AG08396 (cell line): Measurements from ENCODE around the gene KRT76.

Experiments used
- DNase-seq: peaks from one replicate; pipeline ENCODE4 v3.0.0; 2012; ENCODE audit warnings: low spot score, mixed read lengths

The KRT76 gene

DNA sequence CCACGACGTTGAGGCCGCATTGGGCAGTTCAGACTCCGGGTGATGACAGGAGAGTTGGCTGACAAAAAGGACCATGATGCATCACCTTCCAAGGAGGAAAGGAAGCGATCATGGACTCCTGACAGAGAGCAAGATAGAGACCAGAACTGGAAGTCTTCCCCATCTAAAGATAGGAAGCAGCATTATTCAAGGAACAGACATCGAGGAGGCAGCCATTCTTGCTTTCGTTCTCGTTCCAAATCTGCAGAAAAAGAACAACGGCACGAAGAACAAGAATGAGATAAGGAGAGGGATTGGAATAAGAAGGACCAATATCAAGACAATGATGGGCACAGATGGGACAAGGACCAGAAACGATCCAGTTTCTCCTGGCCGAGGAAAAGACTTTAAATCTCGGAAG, 46.8 kb downstream of the KRT76 start:
- no peak for DNase-seq

DNA sequence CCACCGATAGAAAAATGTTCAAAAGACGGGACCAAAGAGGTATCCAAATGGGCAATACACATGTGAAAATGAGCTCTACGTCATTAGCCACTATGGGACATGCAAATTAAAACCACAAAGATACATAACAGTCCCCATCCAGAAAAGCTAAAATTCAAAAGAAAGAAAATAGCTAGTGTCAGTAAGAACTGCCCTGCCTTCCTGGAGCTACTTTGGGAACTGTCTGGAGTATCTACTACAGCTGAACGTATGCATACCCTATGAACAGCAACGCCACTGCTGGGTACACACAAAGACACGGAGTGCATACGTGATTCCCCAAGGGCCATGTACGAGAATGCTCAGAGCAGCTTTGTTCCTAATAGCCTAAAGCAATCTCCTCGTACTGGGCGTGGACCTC, 48.0 kb downstream of the KRT76 start:
- DNase-seq, result no peak

DNA sequence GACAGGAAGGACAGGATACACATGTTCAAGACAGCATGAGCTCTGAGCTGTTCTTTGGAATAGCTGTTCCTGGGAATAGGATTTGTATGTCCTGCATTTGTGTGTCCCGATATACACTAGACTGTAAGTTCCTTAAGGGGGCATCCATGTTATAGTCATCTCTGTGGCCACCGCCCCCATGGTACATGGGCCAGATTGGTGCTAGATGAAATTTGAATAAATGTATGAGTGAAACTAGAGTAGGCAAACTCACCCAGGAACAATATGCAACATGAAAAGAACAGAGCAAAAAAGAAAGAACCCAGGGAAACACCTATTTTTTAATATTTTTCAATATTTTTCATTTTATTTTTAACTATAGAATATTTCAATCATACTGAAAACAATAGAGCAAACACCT, 48.8 kb downstream of the KRT76 start:
- DNase-seq, result no peak

DNA sequence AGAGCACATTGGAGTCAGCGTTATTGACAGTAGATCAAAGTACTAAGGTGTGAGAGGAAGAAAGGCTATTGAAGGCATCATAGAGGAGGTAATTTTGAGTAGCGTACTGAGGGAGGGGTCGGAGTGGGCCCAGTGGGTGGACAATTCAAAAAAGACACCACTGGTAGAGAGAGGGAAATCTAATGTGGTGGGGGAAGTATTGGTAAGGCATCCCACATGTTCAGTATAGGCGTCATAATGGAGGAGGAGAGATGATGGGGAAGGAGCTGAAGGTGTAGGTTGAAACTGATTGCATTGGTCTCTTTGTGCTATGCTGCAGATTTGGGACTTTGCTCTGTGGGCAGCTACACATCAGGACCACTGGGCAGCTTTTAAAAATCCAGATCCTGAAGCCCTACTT, 50.1 kb downstream of the KRT76 start:
- no peak for DNase-seq

DNA sequence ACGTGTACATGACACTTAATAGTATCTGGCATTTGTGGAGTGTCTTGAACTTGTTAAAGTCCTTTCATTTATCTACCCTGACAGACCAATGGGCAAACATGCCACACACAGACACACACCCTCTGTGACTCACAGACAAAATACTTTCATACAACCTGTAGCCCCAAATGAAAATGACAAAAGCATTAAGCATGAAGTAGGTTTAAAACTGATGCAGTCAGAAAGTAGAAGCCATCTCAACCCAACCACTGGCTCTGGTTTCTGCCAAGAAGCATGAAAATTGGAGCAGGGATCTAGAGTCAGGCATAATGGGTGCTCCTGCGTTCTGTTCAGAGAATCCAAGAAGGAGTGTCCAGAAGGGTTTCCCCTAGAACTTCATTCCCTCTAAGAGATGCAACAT, 50.7 kb downstream of the KRT76 start:
- no peak for DNase-seq

DNA sequence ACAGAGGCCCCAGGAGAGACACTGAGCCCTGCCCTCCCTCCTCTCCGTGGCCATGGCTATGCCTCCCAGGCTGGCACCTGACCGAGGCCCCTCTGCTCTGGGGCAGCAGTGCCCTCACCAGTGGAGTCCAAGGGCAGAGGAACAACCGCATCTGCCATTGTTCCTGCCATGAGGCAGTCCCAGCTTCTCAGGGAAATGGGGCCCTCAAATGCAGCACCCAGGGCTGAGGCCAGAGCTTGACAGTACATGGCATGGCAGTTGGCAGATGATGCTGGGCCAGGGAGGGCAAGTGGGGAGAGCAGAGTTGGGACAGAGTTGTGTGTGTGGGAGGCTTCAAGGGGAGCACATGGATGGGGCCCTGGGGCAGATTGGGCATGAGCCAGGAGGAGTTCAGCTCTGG, 52.8 kb downstream of the KRT76 start:
- no peak for DNase-seq

DNA sequence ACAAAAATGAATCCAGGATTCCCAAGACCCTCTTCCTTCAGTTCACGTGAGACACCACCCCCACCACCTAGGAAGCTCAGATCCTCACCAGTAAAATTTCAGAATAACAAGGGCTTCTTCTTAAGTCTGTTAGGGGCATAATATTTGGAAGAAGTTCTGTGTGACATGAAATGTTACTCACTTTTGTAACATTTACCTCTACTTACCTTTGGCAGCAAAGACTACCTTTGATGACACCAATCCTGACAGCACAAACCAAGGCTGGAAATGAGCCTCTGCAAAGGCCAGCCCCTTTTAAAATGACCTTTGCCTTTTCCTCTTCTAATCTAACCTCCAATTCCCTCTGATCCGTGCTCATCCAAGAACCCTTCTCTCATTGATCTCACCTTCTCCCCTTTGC, 54.5 kb downstream of the KRT76 start:
- DNase-seq, result no peak

DNA sequence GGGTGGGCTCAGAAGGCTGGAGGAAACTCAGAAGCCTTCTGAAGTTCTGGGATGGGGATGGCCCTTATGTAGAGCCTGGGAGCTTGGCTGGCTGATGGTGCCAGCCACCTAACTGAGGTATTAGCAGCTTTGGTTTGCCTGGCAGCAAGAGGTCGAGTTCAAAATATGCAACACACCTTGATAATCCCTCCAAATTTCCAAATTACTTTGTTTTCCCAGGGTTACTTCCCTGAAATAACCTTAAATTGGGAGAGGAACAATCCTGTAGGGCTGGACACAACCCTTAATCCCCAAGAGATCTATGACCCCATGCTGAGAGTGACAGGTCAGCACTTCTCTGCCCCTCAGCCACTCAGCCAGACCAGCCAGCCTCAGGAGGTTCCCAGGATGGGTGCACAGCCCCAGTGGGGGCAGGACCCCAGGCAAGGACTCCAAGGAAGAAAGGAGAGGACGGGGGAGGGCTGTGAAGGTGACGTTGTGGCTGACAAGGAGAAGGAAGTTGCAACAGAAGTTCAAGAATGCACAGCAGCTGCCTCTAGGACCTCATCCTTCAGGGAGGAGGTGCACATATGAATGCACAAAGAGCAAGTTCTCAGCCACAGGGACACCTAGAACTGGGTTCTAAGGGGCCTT, 55.2 kb downstream of the KRT76 start:
- no peak for DNase-seq

DNA sequence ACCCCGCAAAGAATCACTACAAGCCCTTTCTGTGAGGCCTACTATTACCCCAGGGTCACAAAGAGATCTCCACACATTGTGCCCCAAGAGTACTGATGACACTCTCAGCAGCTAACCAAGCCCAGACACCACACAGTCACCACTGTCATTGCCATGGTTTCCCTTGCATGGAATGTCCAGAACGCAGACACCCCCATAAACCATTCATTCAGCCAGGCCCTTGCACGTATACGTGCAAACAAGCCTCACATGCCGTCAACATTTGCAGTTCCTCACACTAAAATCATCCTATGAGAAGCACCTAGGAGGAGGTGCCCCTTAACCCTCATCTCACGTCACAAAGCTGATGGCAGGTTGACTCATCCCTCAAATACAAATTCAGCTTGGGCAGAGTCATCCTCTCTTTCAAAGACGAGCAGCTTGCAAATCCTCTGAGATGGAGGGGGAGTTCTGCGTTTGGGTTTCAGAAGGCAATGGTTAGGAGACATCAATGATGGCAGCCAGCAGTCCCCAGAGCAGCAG, 56.7 kb downstream of the KRT76 start:
- no peak for DNase-seq
